NB4 (cell line): Measurements from ENCODE around the gene RGS6.

Experiments used
- DNase-seq: peaks from one replicate; pipeline ENCODE4 v3.0.0; 2010; ENCODE audit warnings: low read depth
- H3K4me3 ChIP-seq: one replicate; pipeline ENCODE4 v1.5.1; 2011; ENCODE audit warnings: mild to moderate bottlenecking, low read depth, low read length, moderate library complexity
- CTCF ChIP-seq: IDR thresholded peaks from one replicate; pipeline ENCODE4 v1.5.1; 2012; ENCODE audit warnings: low read depth, low read length
- MAX ChIP-seq: IDR thresholded peaks from 2 replicates; pipeline ENCODE4 v1.6.1; 2011; ENCODE audit warnings: low read depth, low read length
- MYC ChIP-seq: IDR thresholded peaks from 2 replicates; pipeline ENCODE4 v1.6.1; 2011; ENCODE audit warnings: low read depth, low read length
- POLR2A ChIP-seq: IDR thresholded peaks from 2 replicates; pipeline ENCODE4 v1.6.1; 2011; ENCODE audit warnings: mild to moderate bottlenecking; ENCODE audit not compliant: insufficient read length; ENCODE audit errors: extremely low read depth

Gene RGS6

DNA sequence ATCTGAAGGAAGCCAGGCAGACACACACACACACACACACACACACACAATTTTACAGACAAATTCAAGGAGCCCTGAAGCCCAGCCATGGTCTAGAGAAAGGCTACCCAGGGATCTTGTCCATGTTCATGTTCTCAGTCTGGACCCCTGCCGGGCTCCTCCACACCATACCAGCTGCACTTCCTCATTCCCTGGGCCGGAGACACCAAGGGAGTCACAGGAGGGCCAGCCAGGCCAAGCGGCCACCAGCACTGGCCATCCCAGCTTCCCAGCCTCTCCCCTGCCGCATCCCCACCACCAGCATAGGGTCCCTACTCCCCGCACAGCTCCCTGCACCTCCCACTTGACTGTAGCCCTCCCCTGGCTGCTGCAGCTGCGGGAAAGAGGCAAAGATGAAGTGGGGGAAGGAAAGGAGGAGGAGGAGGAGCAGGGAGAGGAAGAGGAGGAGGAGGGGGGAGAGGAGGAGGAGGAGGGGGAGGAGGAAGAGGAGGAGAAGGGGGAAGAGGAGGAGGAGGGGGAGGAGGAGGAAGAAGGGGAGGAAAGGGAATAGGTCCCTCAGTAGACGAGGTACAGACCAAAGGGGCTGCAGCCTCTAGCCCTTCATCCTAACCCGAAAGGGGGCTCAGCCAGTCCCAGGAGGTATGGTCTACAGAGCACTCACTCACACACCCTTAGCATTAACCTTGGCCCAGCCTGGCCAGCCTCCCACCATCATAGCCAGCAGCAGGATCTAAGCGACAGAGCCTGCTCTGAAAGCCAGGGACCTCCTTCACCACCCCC, 668.5 kb downstream of the RGS6 start:
- no peak for TF ChIP-seq POLR2A
- TF ChIP-seq CTCF, result no peak
- TF ChIP-seq MYC, result no peak
- no peak for TF ChIP-seq MAX
- DNase-seq, result peak; percentile 53
- H3K4me3 ChIP-seq, result no peak overlapping the region

GRCh38 chr14:72603639-72604038, 671.4 kb downstream of the RGS6 start:
- TF ChIP-seq MAX (no peak), MYC (no peak), POLR2A (no peak), CTCF (no peak)
- no peak for DNase-seq
- H3K4me3 ChIP-seq, result no peak overlapping the region

DNA sequence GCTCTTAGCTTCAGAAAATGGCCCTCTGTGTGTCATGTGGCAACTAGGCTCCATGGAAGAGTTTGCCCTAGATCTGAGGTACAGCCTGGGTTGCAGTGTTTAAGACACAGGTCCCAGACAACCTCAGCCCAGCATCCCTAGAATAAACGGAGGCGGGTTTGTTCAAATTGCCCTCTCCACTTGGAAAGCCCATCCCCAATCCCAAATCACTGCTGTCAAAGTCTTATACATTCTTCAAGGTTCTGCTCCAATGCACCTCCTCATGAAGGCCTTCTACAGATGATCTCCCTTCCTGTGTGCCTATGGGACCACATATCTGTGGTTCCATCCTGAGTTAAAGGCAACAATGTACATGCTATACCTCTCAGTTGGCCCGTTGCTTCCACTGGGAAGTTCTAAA, 671.9 kb downstream of the RGS6 start:
- no peak overlapping the region for H3K4me3 ChIP-seq
- DNase-seq, result no peak
- TF ChIP-seq POLR2A, result no peak
- no peak for TF ChIP-seq MAX
- no peak for TF ChIP-seq CTCF
- no peak for TF ChIP-seq MYC

GRCh38 chr14:72605096-72605920, 673.1 kb downstream of the RGS6 start:
- no peak for TF ChIP-seq MAX
- TF ChIP-seq MYC, result no peak
- TF ChIP-seq POLR2A, result no peak
- no peak for TF ChIP-seq CTCF
- no peak overlapping the region for H3K4me3 ChIP-seq
- no peak for DNase-seq

DNA sequence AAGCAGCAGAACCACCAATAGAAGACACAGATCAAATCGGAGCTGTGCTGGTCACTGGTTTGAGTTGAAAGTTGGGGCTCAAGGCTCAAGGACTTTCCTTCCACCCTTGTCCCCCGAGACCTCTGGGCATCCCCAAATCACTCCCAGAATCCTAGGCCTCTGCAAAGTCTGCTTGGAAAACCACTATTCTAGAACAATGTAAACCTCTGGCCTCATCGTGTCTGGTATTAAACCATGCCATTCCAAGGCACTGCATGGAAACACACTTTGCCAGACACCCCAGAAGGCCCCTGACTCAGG, 673.6 kb downstream of the RGS6 start:
- DNase-seq, result no peak
- TF ChIP-seq MAX, result no peak
- TF ChIP-seq MYC, result no peak
- no peak overlapping the region for H3K4me3 ChIP-seq

DNA sequence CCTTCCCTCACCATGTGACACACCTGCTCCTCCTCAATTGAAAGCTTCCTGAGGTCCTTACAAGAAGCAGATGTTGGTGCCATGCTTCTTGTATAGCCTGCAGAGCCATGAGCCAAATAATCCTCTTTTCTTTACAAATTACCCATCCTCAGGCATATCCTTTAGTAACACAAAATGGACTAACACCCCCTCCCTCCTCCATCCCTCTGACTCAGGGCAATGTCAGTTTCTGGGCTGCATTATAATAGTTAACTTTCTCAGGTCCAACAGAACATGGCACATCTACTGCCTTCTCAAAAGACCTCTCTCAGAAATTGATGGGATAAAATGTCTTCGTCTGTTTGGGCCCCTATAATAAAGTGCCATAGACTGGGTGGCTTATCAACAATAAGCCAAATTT, 674.6 kb downstream of the RGS6 start:
- no peak for TF ChIP-seq MAX
- TF ChIP-seq MYC, result no peak
- TF ChIP-seq CTCF, result no peak
- TF ChIP-seq POLR2A, result no peak
- no peak overlapping the region for H3K4me3 ChIP-seq
- DNase-seq, result no peak
